ENCODE measurements around the gene EML6. TPM values are rescaled to one million over a fixed set of nuclear protein-coding genes. Genes with fewer than 3 reads are reported as not detected.

The EML6 gene
- total and polyA plus RNA-seq, 2 of the 8 experiments (the other 6 are each of a cell fraction or from before 2014, with no cell fraction given): 1.2 to 1.6 TPM

DNA sequence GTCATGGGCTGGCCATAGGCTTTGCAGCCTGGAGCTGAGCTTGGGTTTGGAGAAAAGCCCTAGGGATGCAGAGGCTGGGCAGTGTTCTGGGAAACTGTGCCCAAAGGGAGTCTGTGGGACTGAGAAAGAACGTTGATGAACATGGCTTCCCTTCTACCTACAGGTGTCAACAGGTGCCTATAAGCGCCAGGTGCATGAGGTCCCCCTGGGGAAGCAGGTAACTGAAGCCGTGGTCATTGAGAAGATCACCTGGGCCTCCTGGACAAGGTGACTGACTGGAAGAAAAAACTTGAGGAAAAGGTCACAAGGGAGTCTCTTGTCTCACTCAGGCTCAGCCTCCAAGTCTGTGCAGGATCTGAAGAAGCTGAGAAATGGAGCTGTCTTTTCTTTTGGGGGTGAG, 243.4 kb downstream of the EML6 start (continued):
- TF ChIP-seq CHD7 (IDR thresholded peaks at IDR 0.05; ENCODE audit: insufficient replicate concordance, low read length): no peak
- no peak for TF ChIP-seq SIRT6 (IDR thresholded peaks at IDR 0.05; ENCODE audit: low read length)
- no peak for TF ChIP-seq ATF3 (IDR thresholded peaks at IDR 0.05; ENCODE audit: insufficient read depth, low read depth, low read length)
- no peak for TF ChIP-seq SIN3A (conservative IDR thresholded peaks at IDR 0.05 in 1 of 2, IDR thresholded peaks at IDR 0.05 in 1 of 2; ENCODE audit: low read depth in 1 of 2, low read length in 2 of 2)
- no peak for TF ChIP-seq JUN (IDR thresholded peaks at IDR 0.05; ENCODE audit: low read depth, low read length)
- TF ChIP-seq, protein P1, sequence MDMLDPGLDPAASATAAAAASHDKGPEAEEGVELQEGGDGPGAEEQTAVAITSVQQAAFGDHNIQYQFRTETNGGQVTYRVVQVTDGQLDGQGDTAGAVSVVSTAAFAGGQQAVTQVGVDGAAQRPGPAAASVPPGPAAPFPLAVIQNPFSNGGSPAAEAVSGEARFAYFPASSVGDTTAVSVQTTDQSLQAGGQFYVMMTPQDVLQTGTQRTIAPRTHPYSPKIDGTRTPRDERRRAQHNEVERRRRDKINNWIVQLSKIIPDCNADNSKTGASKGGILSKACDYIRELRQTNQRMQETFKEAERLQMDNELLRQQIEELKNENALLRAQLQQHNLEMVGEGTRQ (IDR thresholded peaks at IDR 0.05; ENCODE audit: low read length): no peak
